Measurements from ENCODE around the gene NTN1.
"Not testable (repeated sequence)": the region's sequence is repeated elsewhere in the genome, so short reads cannot be mapped to it uniquely, and the experiment has no call there.

The NTN1 gene

DNA sequence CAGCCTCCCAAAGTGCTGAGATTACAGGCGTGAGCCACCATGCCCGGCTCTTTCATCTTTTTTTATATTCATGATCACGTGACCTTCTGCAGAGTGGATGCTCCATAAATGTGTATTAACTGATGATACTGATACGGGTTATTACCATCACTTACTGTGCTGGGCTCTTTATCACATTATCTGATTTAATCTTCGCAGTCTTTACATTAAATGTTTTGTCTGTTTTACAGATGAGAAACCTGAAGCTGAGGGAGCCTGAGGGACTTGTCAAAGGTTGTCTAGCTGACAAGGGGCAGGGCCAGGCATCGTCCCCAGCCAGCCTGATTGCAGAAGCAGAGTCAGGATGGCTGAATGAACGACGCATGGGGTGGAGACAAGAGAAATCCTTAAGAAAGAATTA lies 104.4 kb downstream of the NTN1 start:
- no peak for DNase-seq

DNA sequence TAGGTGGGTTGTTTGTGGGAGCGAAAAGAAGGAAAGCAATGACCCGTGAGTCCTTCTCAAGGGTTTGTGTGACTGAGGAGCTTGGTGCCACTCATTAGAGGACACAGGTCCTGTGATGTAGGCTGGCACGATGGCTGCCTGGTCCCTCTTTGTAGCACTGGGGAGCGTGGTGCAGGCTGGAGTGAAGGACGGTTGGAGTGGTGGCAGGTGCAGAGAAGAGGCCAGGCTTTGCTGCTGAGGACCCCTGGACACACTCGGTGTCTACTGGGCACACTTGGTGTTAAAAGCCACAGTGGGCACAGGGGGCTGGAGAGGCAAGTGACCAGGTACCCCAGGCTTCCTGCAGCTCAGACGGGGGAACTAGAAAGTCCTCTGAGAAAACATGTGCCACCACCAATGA lies 106.0 kb downstream of the NTN1 start:
- no peak for DNase-seq

DNA sequence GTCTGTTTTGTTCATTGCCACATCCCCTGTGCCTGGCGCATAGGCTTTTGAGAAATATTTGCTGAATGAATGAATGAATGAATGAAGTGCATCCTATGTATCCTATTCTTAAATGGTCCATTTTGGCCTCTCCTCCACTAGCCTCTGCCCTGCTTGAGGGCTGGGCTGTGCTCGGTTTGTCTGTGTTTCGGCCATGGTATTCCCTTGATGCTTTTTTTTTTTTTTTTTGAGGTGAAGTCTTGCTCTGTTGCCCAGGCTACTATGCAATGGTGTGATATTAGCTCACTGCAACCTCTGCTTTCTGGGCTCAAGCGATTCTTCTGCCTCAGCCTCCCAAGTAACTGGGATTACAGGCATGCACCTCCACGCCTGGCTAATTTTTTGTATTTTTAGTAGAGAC lies 110.1 kb downstream of the NTN1 start:
- no peak for DNase-seq

- DNase-seq = no peak
Observed at GRCh38 chr17:9132291-9132690, 111.0 kb downstream of the NTN1 start.

- DNase-seq = no peak
Observed at GRCh38 chr17:9132944-9133610, 111.8 kb downstream of the NTN1 start.

DNA sequence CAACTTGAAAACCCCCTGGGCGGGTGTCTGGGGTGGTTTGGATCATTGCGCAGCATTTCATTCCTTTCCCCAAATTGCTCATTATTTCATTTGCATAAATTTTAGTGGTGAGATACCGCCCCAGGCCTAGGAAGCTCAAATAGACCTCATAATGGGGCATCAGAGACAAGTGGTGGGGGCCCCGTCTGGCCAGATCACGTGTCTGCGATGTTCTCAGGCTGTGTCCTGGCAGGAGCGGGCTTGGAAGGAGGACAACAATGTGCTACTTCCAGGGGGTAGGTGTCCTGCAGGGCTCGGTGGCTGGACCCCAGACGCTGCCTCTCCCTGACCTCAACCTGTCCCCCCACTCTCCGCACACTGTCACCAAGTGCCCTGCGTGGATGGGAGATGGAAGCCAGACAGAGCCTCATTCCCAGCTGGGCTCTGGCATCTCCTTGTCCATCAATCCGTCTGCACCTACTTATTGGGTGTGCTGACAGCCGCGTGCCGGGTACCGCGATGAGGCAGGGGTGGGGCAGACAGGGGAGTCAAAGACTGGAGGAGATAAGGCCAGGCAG lies 116.9 kb downstream of the NTN1 start:
- no peak for DNase-seq

GRCh38 chr17:9139695-9140094 lies 118.4 kb downstream of the NTN1 start:
- no peak for DNase-seq

GRCh38 chr17:9140550-9141424 lies 119.5 kb downstream of the NTN1 start:
- DNase-seq = no peak

DNA sequence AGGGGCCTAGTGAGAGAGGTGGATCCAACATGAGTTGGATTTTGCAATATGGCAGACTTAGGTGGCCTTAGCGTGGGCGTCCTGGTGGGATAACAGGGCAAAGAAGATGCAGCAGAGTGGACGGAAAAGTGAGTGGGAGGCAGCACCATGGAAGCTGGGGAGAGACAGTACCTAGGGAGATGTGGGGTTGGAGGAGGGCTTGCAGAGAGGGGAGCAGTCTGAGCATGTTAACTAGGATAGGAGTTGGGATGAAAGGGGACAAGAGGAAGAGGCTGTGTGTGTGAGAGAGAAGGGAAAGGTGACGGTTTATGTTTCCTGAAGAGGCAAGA lies 120.1 kb downstream of the NTN1 start:
- DNase-seq = no peak

DNA sequence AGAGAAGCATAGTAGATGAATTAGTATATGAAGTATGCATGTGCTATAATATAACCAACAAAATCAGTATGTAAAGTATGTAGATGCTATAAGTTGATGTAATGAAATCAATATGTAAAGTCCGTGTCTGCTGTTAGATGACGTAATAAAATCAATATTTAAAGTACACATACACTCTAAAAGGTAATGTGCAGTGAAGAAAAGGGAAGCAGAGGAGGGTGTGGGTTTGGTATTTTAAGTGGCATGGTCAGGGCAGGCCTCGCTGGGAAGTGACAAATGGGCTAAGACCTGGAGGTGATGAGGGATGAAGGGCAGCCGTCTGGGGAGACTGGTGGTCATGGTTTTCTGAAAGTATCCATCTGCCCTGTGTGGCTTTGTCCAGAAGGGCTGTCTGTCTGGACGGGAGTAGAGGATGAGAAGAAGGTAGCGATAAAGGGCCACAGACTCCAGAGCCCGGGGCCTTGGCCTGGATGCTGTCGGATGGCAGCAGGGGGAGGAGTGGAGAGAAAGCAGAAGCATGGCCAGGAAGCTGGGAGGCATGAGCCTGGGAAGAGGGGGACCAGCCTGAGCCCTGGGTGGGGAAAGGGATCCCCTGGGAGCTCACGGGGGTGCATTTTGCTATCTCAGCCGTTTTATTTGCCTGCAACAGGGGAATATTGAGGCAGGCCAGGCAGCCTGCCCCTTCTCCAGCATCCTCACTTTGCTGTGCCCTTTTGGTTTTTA lies 121.6 kb downstream of the NTN1 start:
- DNase-seq = no peak

DNA sequence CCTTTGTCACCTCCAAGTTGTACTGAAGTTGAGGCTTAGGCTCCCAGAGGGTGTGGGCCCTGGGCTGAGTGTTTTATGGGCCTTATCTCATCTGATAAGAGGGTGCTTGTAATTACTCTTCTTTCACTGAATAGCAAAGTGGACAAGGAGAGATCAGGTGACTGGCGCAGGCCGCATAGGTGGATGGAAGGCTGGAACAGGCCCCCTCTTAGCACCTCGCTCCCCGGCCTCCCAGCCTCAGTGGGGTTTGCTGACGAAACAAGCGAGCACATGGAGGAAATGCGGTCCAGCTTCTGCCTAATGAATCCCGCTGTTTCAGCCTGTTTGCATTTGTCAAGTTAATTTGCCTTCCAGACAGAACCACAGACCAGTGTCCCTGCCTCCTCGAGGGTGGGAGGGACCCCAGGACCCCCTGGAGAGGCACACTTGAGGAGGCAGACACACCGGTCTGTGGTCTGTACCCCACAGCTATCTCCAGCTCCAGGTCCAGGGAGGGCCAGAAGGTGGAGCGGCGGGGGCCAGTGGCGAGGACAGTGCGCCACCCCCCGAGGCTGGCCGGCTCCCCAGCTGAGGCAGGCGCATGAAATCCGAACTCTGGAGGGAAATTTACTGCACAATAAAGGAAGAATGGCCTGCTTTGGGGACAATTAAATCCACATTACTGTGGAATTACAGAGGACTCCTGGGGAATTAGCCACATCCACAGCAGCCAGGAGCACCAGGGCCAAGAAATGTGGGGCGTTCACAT lies 123.4 kb downstream of the NTN1 start:
- DNase-seq = no peak

GRCh38 chr17:9146064-9146463 lies 124.8 kb downstream of the NTN1 start:
- no peak for DNase-seq

DNA sequence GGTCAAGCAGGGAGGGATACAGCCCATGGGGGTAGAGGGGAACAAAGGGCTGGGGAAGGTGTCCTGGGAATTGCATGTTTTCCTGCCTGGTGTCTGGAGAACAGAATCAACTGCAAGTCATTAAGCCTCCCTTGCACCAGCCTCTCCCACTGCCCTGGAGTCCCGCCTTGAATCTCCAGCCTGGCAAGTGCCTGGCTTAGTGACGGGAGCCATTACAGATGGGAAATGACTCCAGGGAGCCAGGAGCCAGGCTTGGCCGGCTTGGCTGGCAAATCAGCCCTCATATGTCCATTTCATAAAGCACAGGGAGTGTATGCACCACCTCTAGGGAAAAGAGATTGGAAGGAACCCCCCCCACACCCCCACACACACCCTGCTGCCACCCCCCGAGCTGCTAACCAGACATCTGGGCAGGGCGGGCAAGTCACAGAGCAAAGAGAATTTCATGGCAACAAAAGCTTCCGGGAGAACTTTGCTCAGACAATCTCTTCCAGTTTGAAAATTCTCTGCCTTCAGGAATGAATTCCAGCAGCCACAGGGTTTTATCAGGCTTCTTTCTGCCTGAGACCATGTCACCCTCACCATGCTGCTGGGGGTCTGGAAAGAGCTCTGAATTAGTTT lies 127.7 kb downstream of the NTN1 start:
- DNase-seq = no peak

GRCh38 chr17:9150446-9151090 lies 129.3 kb downstream of the NTN1 start:
- no peak for DNase-seq

DNA sequence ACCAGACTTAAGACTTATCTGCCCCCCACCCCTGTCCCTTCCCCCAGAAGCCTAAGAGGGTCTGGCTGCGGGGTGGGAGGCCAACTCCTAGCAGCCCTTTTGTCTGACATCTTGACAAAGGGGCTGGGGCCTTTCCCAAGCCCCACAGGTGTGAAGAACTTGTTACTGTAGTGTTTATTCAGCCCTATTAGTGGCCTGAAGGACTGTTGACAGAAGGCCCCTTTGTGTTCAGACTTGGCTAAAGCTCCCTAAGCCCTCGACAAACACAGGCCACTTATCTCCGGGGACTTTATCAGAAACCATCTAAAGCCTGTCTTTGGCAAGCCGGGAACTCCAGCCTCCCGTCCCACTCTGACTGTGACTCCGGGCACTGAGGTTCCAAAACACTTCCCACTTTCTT lies 129.8 kb downstream of the NTN1 start:
- peak; percentile 36 for DNase-seq

DNA sequence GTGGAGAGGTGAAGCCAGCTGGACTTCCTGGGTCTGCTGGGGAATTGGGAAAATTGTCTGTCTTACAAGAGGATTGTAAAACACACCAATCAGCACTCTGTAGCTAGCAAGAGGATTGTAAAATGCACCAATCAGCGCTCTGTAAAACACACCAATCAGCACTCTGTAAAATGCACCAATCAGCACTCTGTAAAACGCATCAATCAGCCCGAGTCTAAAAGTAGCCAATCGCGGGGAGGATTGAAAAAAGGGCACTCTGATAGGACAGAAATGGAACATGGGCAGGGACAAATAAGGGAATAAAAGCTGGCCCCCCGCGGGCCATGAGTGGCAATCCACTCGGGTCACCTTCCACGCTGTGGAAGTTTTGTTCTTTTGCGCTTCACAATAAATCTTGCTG lies 130.4 kb downstream of the NTN1 start:
- not testable (repeated sequence) for DNase-seq

DNA sequence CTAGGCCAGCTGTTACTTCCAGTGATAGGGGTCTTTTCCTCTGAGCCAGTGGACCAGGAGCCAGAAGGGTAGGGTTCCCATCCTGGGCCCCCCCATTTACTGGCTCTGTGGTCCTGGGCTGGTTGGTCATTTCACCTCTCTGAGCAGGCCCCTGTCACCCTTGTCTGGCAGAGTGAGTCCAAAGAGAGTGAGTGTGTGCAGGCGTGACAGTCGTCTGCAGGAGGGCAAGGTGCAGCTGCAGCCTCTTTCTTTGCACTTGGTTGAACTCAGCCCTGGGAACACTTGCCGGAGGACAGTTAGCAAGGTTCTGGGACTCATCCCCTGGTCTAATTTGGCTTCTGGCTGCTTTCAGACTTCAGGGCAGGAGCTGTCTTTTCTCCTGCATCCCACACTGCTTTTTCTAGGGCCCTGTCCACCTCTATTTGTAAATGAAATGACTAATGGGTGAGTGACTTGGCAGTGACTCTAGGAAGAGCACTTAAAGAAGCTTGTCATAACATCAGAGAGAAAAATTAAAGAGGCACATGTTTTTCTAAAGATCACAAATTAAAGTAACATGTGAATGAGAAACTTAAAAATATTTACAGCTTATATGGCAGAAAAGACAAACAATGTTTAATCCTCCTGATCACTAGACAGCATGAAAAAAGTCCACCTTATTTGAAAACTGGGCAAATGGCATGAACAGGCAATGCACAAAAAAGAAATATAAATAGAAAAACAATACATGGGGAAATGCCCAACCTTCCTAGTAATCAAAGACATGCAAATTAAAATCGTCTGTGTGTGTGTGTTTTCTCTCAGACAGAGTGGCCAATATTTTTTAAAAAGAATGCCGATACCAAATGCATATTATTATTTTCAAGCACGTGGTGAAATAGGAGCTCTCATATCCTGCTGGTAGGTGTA lies 137.5 kb downstream of the NTN1 start:
- DNase-seq = no peak

DNA sequence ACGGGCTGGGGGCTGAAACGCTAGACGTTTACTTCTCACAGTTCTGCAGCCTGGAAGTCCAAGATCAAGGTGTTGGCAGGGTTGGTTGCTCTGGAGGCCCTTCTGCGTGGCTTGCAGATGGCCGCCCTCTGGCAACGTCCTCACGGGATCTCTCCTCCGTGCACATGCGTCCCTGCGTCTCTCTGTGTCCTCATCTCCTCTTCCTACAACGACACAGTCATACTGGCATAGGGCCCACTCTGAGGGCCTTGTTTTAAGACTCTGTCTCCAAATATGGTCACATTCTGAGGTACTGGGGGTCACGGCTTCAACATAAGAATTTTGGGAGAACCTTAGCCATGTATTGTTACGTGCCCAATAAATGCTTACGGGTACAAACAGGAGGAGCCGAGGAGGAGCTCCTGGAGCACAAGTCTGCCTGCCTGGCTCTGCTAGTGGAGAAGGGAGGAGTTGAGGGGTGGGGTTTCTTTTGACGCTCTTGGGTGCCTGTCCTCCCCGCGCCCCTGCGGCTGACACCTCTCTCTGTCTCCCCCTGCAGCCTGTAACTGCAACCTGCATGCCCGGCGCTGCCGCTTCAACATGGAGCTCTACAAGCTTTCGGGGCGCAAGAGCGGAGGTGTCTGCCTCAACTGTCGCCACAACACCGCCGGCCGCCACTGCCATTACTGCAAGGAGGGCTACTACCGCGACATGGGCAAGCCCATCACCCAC lies 141.1 kb downstream of the NTN1 start:
- DNase-seq = no peak

GRCh38 chr17:9166788-9167187 lies 145.5 kb downstream of the NTN1 start:
- DNase-seq = no peak

- no peak for DNase-seq
Observed at GRCh38 chr17:9167379-9167778, 146.1 kb downstream of the NTN1 start.
